SK-N-SH (cell line): ENCODE measurements around the gene PKP4.

Source experiments
- GATA2 ChIP-seq: sonication (generic); formaldehyde crosslinking; IDR thresholded peaks from 2 replicates; pipeline ENCODE4 v1.5.0; 2020; ENCODE audit warnings: mild to moderate bottlenecking, missing genetic modification reagents
- TF ChIP-seq, protein P1 (sequence below): fragments of 200-600 bp; sonication (generic); IDR thresholded peaks from 2 replicates; pipeline ENCODE4 v1.6.1; 2017; ENCODE audit warnings: antibody characterized with exemption, mild to moderate bottlenecking, moderate library complexity

DNA sequence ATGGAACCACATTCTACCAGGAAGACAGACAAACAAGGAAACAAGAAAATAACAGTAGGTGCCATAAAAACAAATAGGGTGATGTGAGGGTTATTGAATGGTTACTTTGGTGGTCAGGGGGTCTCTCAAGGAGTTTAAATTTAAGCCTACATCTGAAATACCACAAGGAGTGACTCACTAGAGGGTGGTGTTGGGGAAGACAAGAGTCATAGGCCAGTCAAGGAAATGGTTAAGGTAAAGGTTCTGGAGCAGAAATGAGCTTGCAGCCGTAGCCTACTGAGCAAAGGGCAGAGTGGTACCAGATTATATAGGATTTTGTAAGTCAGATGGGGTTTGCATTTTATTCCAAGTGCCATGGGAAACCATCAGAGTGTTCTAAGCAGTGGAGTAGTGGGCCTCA is 202.7 kb downstream of the PKP4 start:
- no peak for TF ChIP-seq GATA2 (CRISPR knock-in tag)
- TF ChIP-seq, protein P1, sequence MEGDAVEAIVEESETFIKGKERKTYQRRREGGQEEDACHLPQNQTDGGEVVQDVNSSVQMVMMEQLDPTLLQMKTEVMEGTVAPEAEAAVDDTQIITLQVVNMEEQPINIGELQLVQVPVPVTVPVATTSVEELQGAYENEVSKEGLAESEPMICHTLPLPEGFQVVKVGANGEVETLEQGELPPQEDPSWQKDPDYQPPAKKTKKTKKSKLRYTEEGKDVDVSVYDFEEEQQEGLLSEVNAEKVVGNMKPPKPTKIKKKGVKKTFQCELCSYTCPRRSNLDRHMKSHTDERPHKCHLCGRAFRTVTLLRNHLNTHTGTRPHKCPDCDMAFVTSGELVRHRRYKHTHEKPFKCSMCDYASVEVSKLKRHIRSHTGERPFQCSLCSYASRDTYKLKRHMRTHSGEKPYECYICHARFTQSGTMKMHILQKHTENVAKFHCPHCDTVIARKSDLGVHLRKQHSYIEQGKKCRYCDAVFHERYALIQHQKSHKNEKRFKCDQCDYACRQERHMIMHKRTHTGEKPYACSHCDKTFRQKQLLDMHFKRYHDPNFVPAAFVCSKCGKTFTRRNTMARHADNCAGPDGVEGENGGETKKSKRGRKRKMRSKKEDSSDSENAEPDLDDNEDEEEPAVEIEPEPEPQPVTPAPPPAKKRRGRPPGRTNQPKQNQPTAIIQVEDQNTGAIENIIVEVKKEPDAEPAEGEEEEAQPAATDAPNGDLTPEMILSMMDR = no peak
